Caco-2 (cell line): ENCODE data around the gene GSDMA. TPM values are rescaled to one million over a fixed set of nuclear protein-coding genes. Genes with fewer than 3 reads are reported as not detected.

Source experiments
- BruUV-seq: library from RNA; stranded (reverse); fragments of 400-500 nt; replicated peaks from 2 replicates; lab custom pipeline; 2021; lab: Mats Ljungman, UMichigan
- CTCF ChIA-PET: fragments of 300-600 bp; sonication (Branson Sonifier 250); formaldehyde crosslinking; loops from one replicate; lab custom pipeline; 2022; ENCODE audit warnings: antibody characterized with exemption; lab: Charles Lee
- POLR2A ChIA-PET: fragments of 300-600 bp; sonication (Branson Sonifier 250); formaldehyde crosslinking; loops from one replicate; lab custom pipeline; 2022; ENCODE audit warnings: antibody characterized with exemption; lab: Charles Lee
- DNase-seq, 2 experiments: peaks; one replicate each; pipeline versions ENCODE4 v3.0.0 to v3.0.0-alpha.2; 2020 to 2022
- H3K27me3 ChIP-seq: replicated peaks from 2 replicates; pipeline ENCODE4 v1.6.0; 2011; ENCODE audit warnings: low read length; ENCODE audit not compliant: control insufficient read depth, insufficient read depth
- H3K36me3 ChIP-seq: 2 replicates; pipeline ENCODE4 v1.5.1; 2011; ENCODE audit warnings: low read length; ENCODE audit not compliant: control insufficient read depth, insufficient read depth
- H3K4me1 ChIP-seq: fragments of 250-450 bp; sonication (Bioruptor Pico); 2 replicates; pipeline ENCODE4 v1.5.1; 2020; ENCODE audit warnings: mild to moderate bottlenecking
- H3K4me3 ChIP-seq: 2 replicates; pipeline ENCODE4 v1.5.1; 2011; ENCODE audit warnings: low read depth, mild to moderate bottlenecking, control low read depth, low read length
- H3K9me3 ChIP-seq: fragments of 250-450 bp; sonication (Bioruptor Pico); 2 replicates; pipeline ENCODE4 v1.5.1; 2020; ENCODE audit warnings: mild to moderate bottlenecking, moderate library complexity
- H3K27ac Mint-ChIP-seq: one replicate; pipeline ENCODE4 v1.8.0; 2022; ENCODE audit warnings: mixed read lengths; ENCODE audit not compliant: unreplicated experiment
- H3K27me3 Mint-ChIP-seq: one replicate; pipeline ENCODE4 v1.8.0; 2022; ENCODE audit warnings: mixed read lengths; ENCODE audit not compliant: insufficient read depth, unreplicated experiment
- H3K36me3 Mint-ChIP-seq: one replicate; pipeline ENCODE4 v1.8.0; 2022; ENCODE audit warnings: mild to moderate bottlenecking, mixed read lengths; ENCODE audit not compliant: insufficient read depth, unreplicated experiment
- H3K4me1 Mint-ChIP-seq: one replicate; pipeline ENCODE4 v1.8.0; 2022; ENCODE audit warnings: low read depth, mixed read lengths; ENCODE audit not compliant: unreplicated experiment
- H3K4me3 Mint-ChIP-seq: one replicate; pipeline ENCODE4 v1.8.0; 2022; ENCODE audit warnings: mild to moderate bottlenecking, moderate library complexity, mixed read lengths; ENCODE audit not compliant: unreplicated experiment
- H3K9me3 Mint-ChIP-seq: one replicate; pipeline ENCODE4 v1.8.0; 2022; ENCODE audit warnings: mixed read lengths; ENCODE audit not compliant: unreplicated experiment
- intact Hi-C: fragments of 100-400 bp; cut with micrococcal nuclease; formaldehyde crosslinking; loops from one replicate; pipeline ENCODE4 v1.10.0; 2022; ENCODE audit not compliant: unreplicated experiment
- total RNA-seq: library from RNA; stranded (reverse); gene quantifications from 2 replicates; pipeline ENCODE4 v1.2.3, GENCODE V29; 2022
- TF ChIP-seq, protein P1 (sequence below), 2 experiments: fragments of 200-600 bp in 1 of 2; IDR thresholded peaks; 1 replicate in 1 of 2; 2 replicates in 1 of 2; pipeline versions ENCODE4 v1.5.1 to v1.8.0; 2011 to 2022; ENCODE audit warnings: antibody characterized with exemption in 1 of 2, control low read depth in 1 of 2, inconsistent platforms in 1 of 2, low read depth in 1 of 2, low read length in 1 of 2, mild to moderate bottlenecking in 1 of 2, moderate library complexity in 1 of 2; ENCODE audit not compliant: insufficient read depth in 1 of 2, severe bottlenecking in 1 of 2, unreplicated experiment in 1 of 2

Gene GSDMA
- total RNA-seq, 1 experiment from 2014 or later = not detected

DNA sequence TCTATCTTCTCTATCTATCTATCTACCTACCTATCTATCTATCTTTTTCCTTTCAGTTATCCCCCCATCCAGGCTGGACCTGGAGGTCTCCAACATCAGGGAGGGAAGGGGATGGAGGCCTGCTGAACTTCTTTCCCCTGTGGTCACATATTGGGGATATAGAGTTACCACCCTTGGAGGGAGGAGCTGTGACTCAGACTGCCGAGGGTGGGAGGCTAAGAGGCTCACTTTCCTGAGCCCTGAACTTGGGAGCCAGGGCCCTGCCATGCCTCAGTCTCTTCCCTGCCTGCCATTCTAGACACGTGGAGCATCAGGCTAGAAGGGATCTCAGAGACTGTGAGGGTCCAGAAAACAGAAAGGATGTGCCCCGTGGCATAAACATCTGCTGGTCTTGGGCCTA, 26.9 kb upstream of the GSDMA start:
- H3K27me3 Mint-ChIP-seq = no peaks in the 10 kb centered on the region
- Histone ChIP-seq H3K4me1 (peaks cover 4% of the 10 kb centered on the region; the same call in 1 of the 2 replicates), H3K9me3 (no peaks in the 10 kb centered on the region), H3K36me3 (no peaks in the 10 kb centered on the region), H3K27me3 (no peaks in the 10 kb centered on the region), H3K4me3 (no peak overlapping the region)
- intact Hi-C loops = no loop called here
- no TSS peak for BruUV-seq
- TF ChIP-seq, protein P1, sequence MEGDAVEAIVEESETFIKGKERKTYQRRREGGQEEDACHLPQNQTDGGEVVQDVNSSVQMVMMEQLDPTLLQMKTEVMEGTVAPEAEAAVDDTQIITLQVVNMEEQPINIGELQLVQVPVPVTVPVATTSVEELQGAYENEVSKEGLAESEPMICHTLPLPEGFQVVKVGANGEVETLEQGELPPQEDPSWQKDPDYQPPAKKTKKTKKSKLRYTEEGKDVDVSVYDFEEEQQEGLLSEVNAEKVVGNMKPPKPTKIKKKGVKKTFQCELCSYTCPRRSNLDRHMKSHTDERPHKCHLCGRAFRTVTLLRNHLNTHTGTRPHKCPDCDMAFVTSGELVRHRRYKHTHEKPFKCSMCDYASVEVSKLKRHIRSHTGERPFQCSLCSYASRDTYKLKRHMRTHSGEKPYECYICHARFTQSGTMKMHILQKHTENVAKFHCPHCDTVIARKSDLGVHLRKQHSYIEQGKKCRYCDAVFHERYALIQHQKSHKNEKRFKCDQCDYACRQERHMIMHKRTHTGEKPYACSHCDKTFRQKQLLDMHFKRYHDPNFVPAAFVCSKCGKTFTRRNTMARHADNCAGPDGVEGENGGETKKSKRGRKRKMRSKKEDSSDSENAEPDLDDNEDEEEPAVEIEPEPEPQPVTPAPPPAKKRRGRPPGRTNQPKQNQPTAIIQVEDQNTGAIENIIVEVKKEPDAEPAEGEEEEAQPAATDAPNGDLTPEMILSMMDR (IDR thresholded peaks at IDR 0.05; ENCODE audit: insufficient read depth in 1 of 2, low read depth in 1 of 2, low read length in 1 of 2, severe bottlenecking in 1 of 2, unreplicated experiment in 1 of 2) = no peak
- no peak overlapping the region for H3K27ac Mint-ChIP-seq
- CTCF ChIA-PET = no interaction called here
- H3K4me1 Mint-ChIP-seq = peaks cover 11% of the 10 kb centered on the region
- POLR2A ChIA-PET = no interaction called here
- DNase-seq = no peak
- no peak overlapping the region for H3K4me3 Mint-ChIP-seq
- no peaks in the 10 kb centered on the region for H3K36me3 Mint-ChIP-seq
- no peaks in the 10 kb centered on the region for H3K9me3 Mint-ChIP-seq

DNA sequence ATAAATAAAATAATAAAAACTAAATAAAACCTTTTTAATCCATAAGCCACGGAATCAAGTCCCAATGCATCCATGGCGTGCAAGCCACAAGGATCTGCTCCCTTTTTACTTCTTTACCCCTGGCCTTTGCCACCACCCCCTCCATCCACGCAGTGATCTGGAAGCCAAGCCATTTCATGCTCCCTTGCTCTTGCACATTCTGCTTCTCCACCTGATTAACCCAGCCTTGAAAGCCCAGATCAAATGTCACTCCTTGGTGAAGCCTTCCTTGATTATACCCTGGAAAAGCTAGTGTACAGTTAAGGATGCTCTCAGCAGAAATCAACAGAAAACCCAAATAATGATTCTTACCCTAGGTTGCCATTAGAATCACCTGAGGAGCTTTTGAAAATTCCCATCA, 25.4 kb upstream of the GSDMA start:
- Histone ChIP-seq H3K27me3 (no peaks in the 10 kb centered on the region), H3K4me3 (no peak overlapping the region)
- intact Hi-C loops = no loop called here

GRCh38 chr17:39938140-39938869, 24.5 kb upstream of the GSDMA start:
- TF ChIP-seq, protein P1 (IDR thresholded peaks at IDR 0.05; ENCODE audit: insufficient read depth in 1 of 2, low read depth in 1 of 2, low read length in 1 of 2, severe bottlenecking in 1 of 2, unreplicated experiment in 1 of 2) = no peak
- no peaks in the 10 kb centered on the region for H3K9me3 ChIP-seq
- H3K27me3 ChIP-seq = no peaks in the 10 kb centered on the region; the same call in 1 of the 2 replicates
- ChIA-PET CTCF (interaction anchor here (0.6 to 2.0 kb wide), 4 partner anchors 14 to 446 kb away, joined by 3 to 8 read pairs (median 4); partner anchors contain the start of gene PSMD3), POLR2A (interaction anchor here (0.5 kb wide), 1 partner anchor 15 kb away, joined by 4 read pairs; no protein-coding TSS in a partner anchor)
- peaks cover 4% of the 10 kb centered on the region; the same call in 1 of the 2 replicates for H3K4me1 ChIP-seq
- H3K4me1 Mint-ChIP-seq = peaks cover 11% of the 10 kb centered on the region
- H3K9me3 Mint-ChIP-seq = no peaks in the 10 kb centered on the region
- H3K36me3 Mint-ChIP-seq = no peaks in the 10 kb centered on the region
- no peaks in the 10 kb centered on the region for H3K27me3 Mint-ChIP-seq
- H3K4me3 ChIP-seq = no peak overlapping the region
- no TSS peak for BruUV-seq
- no peak overlapping the region for H3K27ac Mint-ChIP-seq
- no peaks in the 10 kb centered on the region for H3K36me3 ChIP-seq
- no peak for DNase-seq
- no peak overlapping the region for H3K4me3 Mint-ChIP-seq
- intact Hi-C loops = no loop called here

More for the DNA sequence above, 25.4 kb upstream of the GSDMA start:
- H3K36me3 ChIP-seq = no peaks in the 10 kb centered on the region
- Mint-ChIP-seq H3K27ac (no peak overlapping the region), H3K4me3 (no peak overlapping the region), H3K36me3 (no peaks in the 10 kb centered on the region), H3K27me3 (no peaks in the 10 kb centered on the region), H3K4me1 (peaks cover 11% of the 10 kb centered on the region), H3K9me3 (no peaks in the 10 kb centered on the region)
- DNase-seq = no peak
- CTCF ChIA-PET = interaction anchor here (0.6 kb wide), 1 partner anchor 397 kb away, joined by 3 read pairs; no protein-coding TSS in a partner anchor
- POLR2A ChIA-PET = interaction anchor here (0.5 kb wide), 1 partner anchor 16 kb away, joined by 4 read pairs; no protein-coding TSS in a partner anchor
- TF ChIP-seq, protein P1 (IDR thresholded peaks at IDR 0.05; ENCODE audit: insufficient read depth in 1 of 2, low read depth in 1 of 2, low read length in 1 of 2, severe bottlenecking in 1 of 2, unreplicated experiment in 1 of 2) = no peak
- H3K4me1 ChIP-seq = peaks cover 4% of the 10 kb centered on the region; the same call in 1 of the 2 replicates
- no TSS peak for BruUV-seq
- no peaks in the 10 kb centered on the region for H3K9me3 ChIP-seq
